HuH-7.5 (cell line): Measurements from ENCODE around the gene GNPTG.

Experiments
- DNase-seq: peaks from one replicate; pipeline ENCODE4 v3.0.0; 2011; ENCODE audit warnings: low spot score

The GNPTG gene

DNA sequence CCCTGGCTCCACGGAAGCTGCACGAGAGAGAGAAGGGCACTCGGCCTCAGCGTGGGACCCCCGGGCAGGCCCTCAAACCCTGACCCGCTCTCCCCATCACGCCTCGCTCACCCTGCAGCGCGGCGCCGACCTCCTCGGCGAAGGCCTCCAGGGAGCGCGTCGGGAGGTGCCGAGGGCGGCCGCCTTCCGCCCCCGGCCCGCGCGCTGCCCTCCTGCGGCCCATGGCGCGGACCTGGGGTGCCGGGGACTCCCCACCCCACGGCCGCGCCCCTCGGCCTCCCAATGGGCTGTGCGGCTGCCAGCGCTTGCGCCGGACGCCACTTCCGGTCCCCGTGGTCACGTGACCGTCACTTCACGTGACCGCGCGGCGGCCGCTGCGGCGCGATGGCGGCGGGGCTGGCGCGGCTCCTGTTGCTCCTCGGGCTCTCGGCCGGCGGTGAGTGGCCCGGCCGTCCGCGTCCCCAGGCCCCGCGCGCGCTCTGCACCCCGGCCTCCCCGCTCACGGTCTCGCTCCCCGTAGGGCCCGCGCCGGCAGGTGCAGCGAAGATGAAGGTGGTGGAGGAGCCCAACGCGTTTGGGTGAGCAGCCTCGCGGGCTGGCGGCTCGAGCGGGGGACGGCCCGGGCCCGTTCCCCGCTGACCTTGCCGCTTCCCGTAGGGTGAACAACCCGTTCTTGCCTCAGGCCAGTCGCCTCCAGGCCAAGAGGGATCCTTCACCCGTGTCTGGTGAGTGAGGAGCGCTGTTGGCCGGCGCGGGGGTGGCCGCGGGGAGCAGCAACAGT is at the start of gene GNPTG, which contains the start of gene TSR3:
Gene GNPTG (plus strand): TSS at position 350 of the 781 bp plus-strand sequence. CDS start 35 bp downstream, at position 385.
Gene TSR3 (minus strand): TSS at position 297 of the 781 bp plus-strand sequence. CDS start 74 bp downstream, at position 223.
- peak; percentile 81 for DNase-seq

GRCh38 chr16:1305823-1306222 is 45.9 kb upstream of the GNPTG start:
- no peak for DNase-seq

GRCh38 chr16:1306334-1306733 is 45.4 kb upstream of the GNPTG start:
- DNase-seq = no peak

DNA sequence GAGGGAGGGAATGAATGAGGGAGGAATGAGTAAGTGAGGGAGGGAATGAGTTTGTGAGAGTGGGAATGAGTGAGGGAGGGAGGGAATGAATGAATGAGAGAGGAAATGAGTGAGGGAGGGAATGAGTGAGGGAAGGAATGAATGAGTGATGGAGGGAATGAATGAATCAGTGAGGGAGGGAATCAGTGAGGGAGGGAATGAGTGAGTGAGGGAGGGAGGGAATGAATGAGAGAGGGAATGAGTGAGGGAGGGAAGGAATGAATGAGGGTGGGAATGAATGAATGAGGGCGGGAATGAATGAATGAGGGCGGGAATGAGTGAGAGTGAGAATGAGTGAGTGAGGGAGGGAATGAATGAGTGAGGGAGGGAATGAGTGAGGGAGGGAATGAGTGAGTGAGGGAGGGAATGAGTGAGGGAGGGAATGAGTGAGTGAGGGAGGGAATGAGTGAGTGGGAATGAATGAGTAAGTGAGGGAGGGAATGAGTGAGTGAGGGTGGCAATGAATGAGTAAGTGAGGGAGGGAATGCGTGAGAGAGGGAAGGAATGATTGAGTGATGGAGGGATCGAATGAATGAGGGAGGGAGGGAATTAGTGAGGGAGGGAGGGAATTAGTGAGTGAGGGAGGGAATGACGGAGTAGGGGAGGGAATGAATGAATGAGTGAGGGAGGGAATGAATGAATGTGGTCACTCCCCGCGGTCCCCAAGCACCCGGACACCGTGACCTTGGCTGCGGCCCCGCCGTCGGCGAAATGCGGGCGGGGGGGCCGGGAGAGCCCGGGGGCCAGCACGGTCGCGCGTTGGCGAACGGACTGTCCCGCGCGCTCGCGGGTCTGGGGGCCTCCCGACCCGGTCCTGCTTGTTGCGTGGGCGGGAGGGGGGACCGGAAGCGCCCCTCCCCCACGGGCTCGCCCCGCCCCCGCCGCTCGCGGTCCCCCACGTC is 43.4 kb upstream of the GNPTG start:
- peak; percentile 64 for DNase-seq

GRCh38 chr16:1308977-1309885 is 42.5 kb upstream of the GNPTG start, which contains the start of gene UBE2I:
Gene UBE2I (plus strand): TSS chr16:1309636. CDS start chr16:1314031, 4,395 bp downstream.
- DNase-seq = peak; percentile 94

DNA sequence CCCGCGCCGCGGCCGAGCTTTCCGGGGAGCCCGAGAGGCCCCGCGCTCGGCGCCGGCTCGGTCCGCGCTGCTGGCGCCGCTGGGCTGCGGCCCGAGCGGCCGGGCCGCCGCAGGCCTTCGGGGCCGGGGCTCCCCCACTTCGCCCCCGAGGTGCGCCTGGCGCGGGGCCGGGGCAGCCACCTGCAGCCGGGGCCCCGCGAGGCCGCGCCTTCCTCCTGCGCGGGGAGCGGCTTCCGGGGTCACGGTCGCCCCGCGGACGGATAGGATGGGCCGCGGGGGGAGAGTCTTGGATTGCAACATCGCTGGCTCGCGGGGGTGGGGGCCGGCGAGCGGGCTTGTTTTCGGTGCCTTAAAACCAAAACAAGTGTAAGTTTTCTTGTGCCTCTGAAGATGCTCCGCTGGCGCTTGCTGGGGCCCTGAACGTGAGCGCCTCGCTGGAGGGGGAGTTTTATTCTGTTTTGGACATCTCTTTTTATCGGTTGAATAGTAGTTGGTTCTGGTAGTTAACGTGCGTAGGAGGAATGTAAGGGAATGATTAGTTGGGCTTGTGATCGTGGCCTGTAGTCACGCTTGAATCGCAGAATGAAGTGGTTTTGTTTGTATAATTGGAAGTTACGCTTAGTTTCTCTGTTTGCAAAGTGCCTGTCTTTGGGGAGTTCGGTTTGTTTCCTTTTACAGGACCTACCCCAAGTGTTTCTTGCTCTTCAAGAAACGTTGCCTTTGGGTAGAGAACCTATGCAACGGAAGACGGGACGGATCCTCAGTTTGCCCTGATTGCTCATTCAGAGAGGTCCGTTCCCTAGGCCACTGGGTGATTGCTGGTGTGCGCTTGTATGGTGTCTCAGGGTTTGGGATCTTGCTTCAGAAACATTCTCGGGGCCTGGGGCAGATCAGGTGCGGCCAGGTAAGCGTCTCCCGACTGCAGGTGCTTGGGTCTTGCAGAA is 41.6 kb upstream of the GNPTG start:
- DNase-seq = no peak

- DNase-seq = no peak
Observed at GRCh38 chr16:1310832-1311200, 40.9 kb upstream of the GNPTG start.

- DNase-seq = no peak
Observed at GRCh38 chr16:1311212-1311737, 40.5 kb upstream of the GNPTG start.

- DNase-seq = no peak
Observed at GRCh38 chr16:1311738-1312466, 39.8 kb upstream of the GNPTG start.

- no peak for DNase-seq
Observed at GRCh38 chr16:1312467-1312816, 39.3 kb upstream of the GNPTG start.

- no peak for DNase-seq
Observed at GRCh38 chr16:1312903-1313302, 38.8 kb upstream of the GNPTG start.

DNA sequence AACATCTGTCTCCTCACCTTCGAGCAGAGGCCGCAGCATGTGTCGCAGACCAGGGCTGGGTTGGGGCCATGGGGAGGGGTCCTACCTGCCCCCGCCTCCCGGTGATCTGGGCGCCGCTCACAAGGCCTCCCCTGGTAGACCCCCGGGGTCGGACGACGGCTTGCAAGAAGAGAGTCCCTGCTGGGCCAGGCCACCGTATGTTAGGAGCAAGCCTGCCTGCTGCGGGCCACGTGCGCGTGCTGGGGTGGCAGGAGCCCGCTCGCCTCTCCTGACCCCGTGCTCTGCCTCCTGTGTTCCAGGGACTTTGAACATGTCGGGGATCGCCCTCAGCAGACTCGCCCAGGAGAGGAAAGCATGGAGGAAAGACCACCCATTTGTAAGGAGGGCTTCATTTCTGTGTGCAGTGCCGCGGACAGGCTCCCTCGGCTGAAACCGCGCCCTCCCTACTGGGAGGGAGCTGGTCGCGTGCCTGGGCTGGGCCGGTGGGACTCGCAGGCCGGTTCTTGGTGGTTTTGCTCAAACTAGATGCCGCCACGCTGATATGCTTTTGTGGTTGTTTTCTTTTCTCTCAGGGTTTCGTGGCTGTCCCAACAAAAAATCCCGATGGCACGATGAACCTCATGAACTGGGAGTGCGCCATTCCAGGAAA is 37.9 kb upstream of the GNPTG start:
- DNase-seq = no peak

DNA sequence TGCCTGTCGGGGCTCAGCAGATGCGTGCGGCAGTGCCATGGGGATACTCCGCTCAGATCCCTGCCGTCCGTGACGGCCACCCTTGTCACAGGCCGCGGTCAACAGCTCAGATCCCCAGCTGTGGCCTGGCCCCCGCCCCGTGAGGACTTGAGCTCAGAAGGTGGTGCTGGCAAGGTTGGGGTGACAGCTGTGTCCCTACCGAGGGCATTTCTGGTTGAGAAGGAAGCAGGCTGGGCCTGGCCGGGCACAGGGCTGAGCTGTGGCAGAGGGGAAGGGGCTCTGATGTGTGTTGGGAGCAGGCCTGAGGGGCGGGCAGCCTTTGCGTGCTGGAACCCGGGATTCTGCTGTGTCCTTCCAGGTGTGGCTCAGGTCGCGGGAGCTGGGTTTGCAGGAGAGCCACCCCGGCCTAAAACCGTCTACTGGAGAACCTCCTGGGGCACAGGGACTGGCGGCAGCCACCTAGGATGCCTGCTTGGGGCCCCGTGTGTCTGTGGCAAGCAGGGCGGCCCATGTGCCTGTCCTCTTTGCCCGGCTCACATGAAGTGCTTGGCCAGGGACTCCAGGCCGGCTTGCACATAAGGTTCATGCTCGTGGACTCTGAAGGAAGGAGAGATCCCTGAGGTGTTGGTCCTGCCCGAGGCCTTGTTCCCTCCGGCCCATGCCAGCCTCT is 37.2 kb upstream of the GNPTG start:
- DNase-seq = no peak

- DNase-seq = no peak
Observed at GRCh38 chr16:1315081-1316032, 36.4 kb upstream of the GNPTG start.

GRCh38 chr16:1316033-1316405 is 35.7 kb upstream of the GNPTG start:
- no peak for DNase-seq

- DNase-seq = no peak
Observed at GRCh38 chr16:1317479-1318267, 34.1 kb upstream of the GNPTG start.

- DNase-seq = no peak
Observed at GRCh38 chr16:1318268-1318545, 33.5 kb upstream of the GNPTG start.
